B cell (primary cell): ENCODE results near the gene UTP3. TPM values are rescaled to one million over a fixed set of nuclear protein-coding genes. Genes with fewer than 3 reads are reported as not detected.

Experiments
- ATAC-seq: fragments of 200-7000 bp; cut with Tn5 transposase; one replicate; pipeline ENCODE4 v1.10.0; 2021; ENCODE audit warnings: low read depth, mild to moderate bottlenecking, moderate number of reproducible peaks, moderate library complexity
- CTCF ChIA-PET: fragments of 350-600 bp; sonication (Branson Sonifier 250); formaldehyde crosslinking; loops from one replicate; lab custom pipeline; 2021; ENCODE audit warnings: antibody characterized with exemption, inconsistent platforms; lab: Charles Lee
- POLR2A ChIA-PET: fragments of 350-600 bp; sonication (Branson Sonifier 250); formaldehyde crosslinking; loops from one replicate; lab custom pipeline; 2021; ENCODE audit warnings: antibody characterized with exemption; lab: Charles Lee
- DNase-seq: peaks from one replicate; pipeline ENCODE4 v3.0.0; 2013
- H2AFZ ChIP-seq: 2 replicates; pipeline ENCODE4 v1.6.1; 2012; ENCODE audit warnings: mild to moderate bottlenecking, low read depth, low read length; ENCODE audit not compliant: insufficient read depth, poor library complexity, severe bottlenecking
- H3K27ac ChIP-seq, 2 donors: 1 replicate in 1 of 2; 2 replicates in 1 of 2; pipeline ENCODE4 v1.5.1; 2012 to 2013; ENCODE audit warnings: low read length in 2 of 2, mild to moderate bottlenecking in 2 of 2, moderate library complexity in 1 of 2
- H3K27me3 ChIP-seq, 4 experiments: fragments of 200-600 bp in 1 of 4; sonication (generic) in 1 of 4; replicated peaks in 1 of 4; 1 replicate in 2 of 4; 2 replicates in 2 of 4; pipeline versions ENCODE4 v1.6.1 to v1.7.0; 2013 to 2016; ENCODE audit warnings: low read length in 3 of 4, mild to moderate bottlenecking in 2 of 4, mixed read lengths in 1 of 4, moderate library complexity in 1 of 4; ENCODE audit not compliant: insufficient read depth in 4 of 4, control insufficient read depth in 3 of 4; ENCODE audit errors: control extremely low read depth in 1 of 4
- H3K36me3 ChIP-seq, 2 experiments: replicated peaks in 1 of 2; 1 replicate in 1 of 2; 2 replicates in 1 of 2; pipeline versions ENCODE4 v1.6.1 to v1.7.1; 2013; ENCODE audit warnings: low read length in 1 of 2; ENCODE audit not compliant: insufficient read depth in 2 of 2, control insufficient read depth in 1 of 2; ENCODE audit errors: control extremely low read depth in 1 of 2, extremely low read depth in 1 of 2
- H3K4me1 ChIP-seq, 2 donors: fragments of 200-600 bp in 1 of 2; sonication (generic) in 1 of 2; 1 replicate in 1 of 2; 2 replicates in 1 of 2; pipeline versions ENCODE4 v1.5.1 to v1.6.1; 2013 to 2017; ENCODE audit warnings: low read length in 2 of 2; ENCODE audit not compliant: control insufficient read depth in 2 of 2, insufficient read depth in 2 of 2
- H3K4me2 ChIP-seq: replicated peaks from 2 replicates; pipeline ENCODE3; 2012; ENCODE audit warnings: mild to moderate bottlenecking, low read depth, low read length; ENCODE audit not compliant: poor library complexity, severe bottlenecking
- H3K4me3 ChIP-seq, 5 experiments: fragments of 200-600 bp in 1 of 5; sonication (generic) in 1 of 5; 1 replicate in 3 of 5; 2 replicates in 2 of 5; pipeline versions ENCODE4 v1.5.1 to v1.7.0; 2011 to 2016; ENCODE audit warnings: low read length in 4 of 5, mild to moderate bottlenecking in 4 of 5, low read depth in 2 of 5, control low read depth in 1 of 5, moderate library complexity in 1 of 5; ENCODE audit not compliant: insufficient read depth in 1 of 5; ENCODE audit errors: control extremely low read depth in 1 of 5, extremely low read depth in 1 of 5
- H3K79me2 ChIP-seq: fragments of 200-600 bp; sonication (generic); one replicate; pipeline ENCODE4 v1.6.0; 2016; ENCODE audit warnings: low read length; ENCODE audit not compliant: control insufficient read depth, insufficient read depth
- H3K9ac ChIP-seq: fragments of 200-600 bp; sonication (generic); 2 replicates; pipeline ENCODE4 v1.6.1; 2017; ENCODE audit warnings: mild to moderate bottlenecking, low read length, moderate library complexity
- H3K9me3 ChIP-seq, 3 donors: one replicate each; pipeline versions ENCODE4 v1.6.1 to v1.7.1; 2013; ENCODE audit warnings: low read length in 2 of 3; ENCODE audit not compliant: control insufficient read depth in 2 of 3, insufficient read depth in 1 of 3; ENCODE audit errors: control extremely low read depth in 1 of 3
- H4K20me1 ChIP-seq: 2 replicates; pipeline ENCODE4 v1.6.0; 2012; ENCODE audit warnings: mild to moderate bottlenecking, low read length; ENCODE audit not compliant: insufficient read depth, control insufficient read depth, poor library complexity, severe bottlenecking
- H3K27ac Mint-ChIP-seq: one replicate; pipeline ENCODE4 v1.8.0; 2021; ENCODE audit warnings: mixed read lengths
- H3K27me3 Mint-ChIP-seq: one replicate; pipeline ENCODE4 v1.8.0; 2021; ENCODE audit warnings: mixed read lengths
- H3K4me1 Mint-ChIP-seq: one replicate; pipeline ENCODE4 v1.8.0; 2021; ENCODE audit warnings: mixed read lengths
- H3K4me3 Mint-ChIP-seq: one replicate; pipeline ENCODE4 v1.8.0; 2021; ENCODE audit warnings: mixed read lengths
- H3K9me3 Mint-ChIP-seq: one replicate; pipeline ENCODE4 v1.8.0; 2022; ENCODE audit warnings: mixed read lengths; ENCODE audit not compliant: insufficient read depth
- CTCF ChIP-seq: fragments of 200-600 bp; IDR thresholded peaks from one replicate; pipeline ENCODE4 v1.8.0; 2022; ENCODE audit warnings: antibody characterized with exemption, mild to moderate bottlenecking
- EZH2 ChIP-seq: IDR thresholded peaks from 2 replicates; pipeline ENCODE4 v1.6.1; 2012; ENCODE audit warnings: borderline replicate concordance, low read depth, mild to moderate bottlenecking, moderate library complexity, low read length; ENCODE audit not compliant: insufficient read depth, poor library complexity, severe bottlenecking
- WGBS: methylation state at CpG from one replicate; pipeline ENCODE4 v1.1.5; 2013; ENCODE audit warnings: missing lambda C conversion rate; ENCODE audit not compliant: insufficient coverage; 5-methylcytosine and 5-hydroxymethylcytosine counted together
- intact Hi-C: fragments of 100-400 bp; cut with micrococcal nuclease; formaldehyde crosslinking; loops from one replicate; pipeline ENCODE4 v1.10.0; 2022
- polyA plus RNA-seq: library from polyadenylated mRNA; depleted of rRNA; stranded (reverse); fragments of >200 nt; gene quantifications from 2 replicates; pipeline ENCODE4 v1.2.3, GENCODE V29; 2012
- total RNA-seq, 2 donors: library from RNA; stranded (reverse); fragments of 120-200 nt in 1 of 2; gene quantifications; 1 replicate in 1 of 2; 2 replicates in 1 of 2; pipeline versions ENCODE4 v1.2.3 to v1.2.4, GENCODE V29; 2013 to 2022

Gene UTP3
- total and polyA plus RNA-seq, 2 donors (not counting 1 experiment from before 2014, with no cell fraction given) = 6.2 to 42.2 TPM

DNA sequence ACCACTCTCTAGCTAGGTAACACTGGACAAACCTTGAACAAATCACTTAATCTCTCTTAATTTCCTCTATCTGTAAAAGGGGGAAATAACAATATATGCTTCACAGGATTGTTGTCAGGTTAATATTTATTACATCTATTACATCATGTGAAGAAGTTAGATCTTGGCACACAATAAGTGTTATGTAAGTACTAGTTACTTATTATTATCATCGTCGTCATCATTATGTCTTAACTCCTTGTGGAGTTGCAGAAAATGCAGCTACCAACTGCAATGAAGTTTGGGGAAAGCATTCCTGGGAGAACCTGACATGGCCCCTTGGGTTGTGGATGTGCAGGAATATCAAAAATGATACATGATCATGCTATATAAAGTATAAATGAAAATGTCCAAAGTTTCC is 17.2 kb upstream of the UTP3 start:
- WGBS = no CpG with 5 or more reads among the region's 2 CpGs
- intact Hi-C loops = no loop called here
- H3K27me3 Mint-ChIP-seq = no peaks in the 10 kb centered on the region
- H3K4me1 Mint-ChIP-seq = peaks cover 51% of the 10 kb centered on the region
- H3K4me1 ChIP-seq = peaks cover 38 to 39% of the 10 kb centered on the region in 2 donors
- no peak overlapping the region for H3K9ac ChIP-seq
- ChIA-PET POLR2A (no interaction called here), CTCF (interaction anchor here (0.6 to 1.7 kb wide), 3 partner anchors 16 to 233 kb away, joined by 3 to 4 read pairs (median 4); no protein-coding TSS in a partner anchor)
- no peaks in the 10 kb centered on the region for H3K9me3 Mint-ChIP-seq
- ATAC-seq = no peak
- no peaks in the 10 kb centered on the region for H3K36me3 ChIP-seq
- peaks cover 0 to 4% (median 0%) of the 10 kb centered on the region in 3 donors for H3K9me3 ChIP-seq
- H2AFZ ChIP-seq = peak overlapping the region; percentile 4
- no peak overlapping the region for H3K27ac Mint-ChIP-seq
- H3K27ac ChIP-seq = no peak overlapping the region
- no peak for DNase-seq
- H3K27me3 ChIP-seq = no peaks in the 10 kb centered on the region
- H4K20me1 ChIP-seq = no peaks in the 10 kb centered on the region
- TF ChIP-seq EZH2 = no peak
- peak overlapping the region; percentile 1 for H3K4me3 Mint-ChIP-seq
- H3K79me2 ChIP-seq = peaks cover 15% of the 10 kb centered on the region
- H3K4me3 ChIP-seq = no peak overlapping the region
- peak overlapping the region; percentile 58 for H3K4me2 ChIP-seq

GRCh38 chr4:70674191-70674590 is 14.1 kb upstream of the UTP3 start:
- Mint-ChIP-seq H3K4me3 (no peak overlapping the region), H3K9me3 (no peaks in the 10 kb centered on the region), H3K27me3 (no peaks in the 10 kb centered on the region), H3K27ac (no peak overlapping the region), H3K4me1 (peaks cover 56% of the 10 kb centered on the region)
- H3K36me3 ChIP-seq = no peaks in the 10 kb centered on the region
- TF ChIP-seq EZH2 (no peak), CTCF (no peak)
- no peak overlapping the region for H3K9ac ChIP-seq
- peaks cover 0 to 4% (median 0%) of the 10 kb centered on the region in 3 donors for H3K9me3 ChIP-seq
- no peaks in the 10 kb centered on the region for H4K20me1 ChIP-seq
- intact Hi-C loops = no loop called here
- DNase-seq (no peak), ATAC-seq (no peak)
- H2AFZ ChIP-seq = no peak overlapping the region
- H3K27ac ChIP-seq = no peak overlapping the region
- H3K4me1 ChIP-seq = peaks cover 54 to 56% of the 10 kb centered on the region in 2 donors
- no peak overlapping the region for H3K4me3 ChIP-seq
- H3K4me2 ChIP-seq = no peak overlapping the region
- ChIA-PET CTCF (interaction anchor here (1.0 kb wide), 1 partner anchor 15 kb away, joined by 3 read pairs; the partner anchor contains the start of gene UTP3), POLR2A (no interaction called here)
- no peaks in the 10 kb centered on the region for H3K27me3 ChIP-seq
- no peaks in the 10 kb centered on the region for H3K79me2 ChIP-seq
